BJ (cell line): Measurements from ENCODE around the gene KRTAP10-3. TPM values are rescaled to one million over a fixed set of nuclear protein-coding genes. Genes with fewer than 3 reads are reported as not detected.
"Not testable (repeated sequence)": the region's sequence is repeated elsewhere in the genome, so short reads cannot be mapped to it uniquely, and the experiment has no call there.

Experiments used
- CTCF ChIA-PET: fragments of 350-600 bp; formaldehyde crosslinking; extraction: SDS; loops from one replicate; lab custom pipeline; 2021; ENCODE audit warnings: antibody characterized with exemption, inconsistent platforms; lab: Yijun Ruan, JAX
- POLR2A ChIA-PET: fragments of 300-600 bp; sonication (Branson Sonifier 250); formaldehyde crosslinking; extraction: SDS; loops from one replicate; lab custom pipeline; 2021; ENCODE audit warnings: antibody characterized with exemption; lab: Charles Lee
- DNase-seq: peaks from one replicate; pipeline ENCODE4 v3.0.0-alpha.2; 2011; ENCODE audit warnings: low read depth
- H3K27me3 ChIP-seq: 2 replicates; pipeline ENCODE4 v1.6.0; 2011; ENCODE audit warnings: low read length; ENCODE audit not compliant: control insufficient read depth, insufficient read depth
- H3K36me3 ChIP-seq: 2 replicates; pipeline ENCODE4 v1.5.1; 2011; ENCODE audit warnings: low read length; ENCODE audit not compliant: control insufficient read depth, insufficient read depth
- H3K4me3 ChIP-seq: 2 replicates; pipeline ENCODE4 v1.5.1; 2011; ENCODE audit warnings: low read depth, mild to moderate bottlenecking, control low read depth, low read length
- CTCF ChIP-seq: IDR thresholded peaks from 2 replicates; pipeline ENCODE4 v1.5.1; 2011; ENCODE audit warnings: low read depth, mild to moderate bottlenecking, control low read depth, inconsistent platforms, low read length, moderate library complexity; ENCODE audit not compliant: insufficient read depth
- polyA plus RNA-seq: library from polyadenylated mRNA; depleted of rRNA; stranded (reverse); fragments of >200 nt; gene quantifications from 2 replicates; pipeline ENCODE4 v1.2.3, GENCODE V29; 2011

The KRTAP10-3 gene
- polyA plus RNA-seq, 1 experiment, result not detected

GRCh38 chr21:44576025-44576420, 17.4 kb upstream of the KRTAP10-3 start:
- ChIA-PET CTCF (no interaction called here), POLR2A (no interaction called here)
- no peak overlapping the region for H3K4me3 ChIP-seq
- DNase-seq, result no peak
- TF ChIP-seq CTCF, result no peak
- H3K36me3 ChIP-seq, result no peaks in the 10 kb centered on the region
- no peaks in the 10 kb centered on the region for H3K27me3 ChIP-seq

- ChIA-PET CTCF (interaction anchor here (1.2 kb wide), 1 partner anchor 9 kb away, joined by 3 read pairs; no protein-coding TSS in a partner anchor), POLR2A (no interaction called here)
- TF ChIP-seq CTCF, result no peak
- no peak for DNase-seq
- Histone ChIP-seq H3K36me3 (no peaks in the 10 kb centered on the region), H3K4me3 (no peak overlapping the region), H3K27me3 (no peaks in the 10 kb centered on the region)
Measured at GRCh38 chr21:44575307-44576024, 16.9 kb upstream of the KRTAP10-3 start.

- no peak for TF ChIP-seq CTCF
- Histone ChIP-seq H3K4me3 (no peak overlapping the region), H3K36me3 (no peaks in the 10 kb centered on the region), H3K27me3 (no peaks in the 10 kb centered on the region)
- CTCF ChIA-PET, result interaction anchor here (1.2 kb wide), 1 partner anchor 10 kb away, joined by 3 read pairs; no protein-coding TSS in a partner anchor
- DNase-seq, result no peak
- POLR2A ChIA-PET, result no interaction called here
Measured at GRCh38 chr21:44574457-44575306, 16.1 kb upstream of the KRTAP10-3 start.

GRCh38 chr21:44573630-44574456, 15.2 kb upstream of the KRTAP10-3 start, which contains the start of gene KRTAP10-4:
TSS of gene KRTAP10-4 (plus strand) at chr21:44573729. CDS start at chr21:44573759, 30 bp downstream.
- H3K27me3 ChIP-seq, POLR2A ChIA-PET, H3K36me3 ChIP-seq, H3K4me3 ChIP-seq, DNase-seq: not testable (repeated sequence)
- CTCF ChIA-PET, result interaction anchor here (0.7 to 1.2 kb wide), 2 partner anchors 11 to 37 kb away, joined by 3 read pairs; no protein-coding TSS in a partner anchor

- Histone ChIP-seq H3K27me3 (no peaks in the 10 kb centered on the region), H3K36me3 (no peaks in the 10 kb centered on the region), H3K4me3 (no peak overlapping the region)
- DNase-seq, result no peak
- ChIA-PET POLR2A (no interaction called here), CTCF (interaction anchor here (0.7 kb wide), 1 partner anchor 36 kb away, joined by 3 read pairs; no protein-coding TSS in a partner anchor)
- no peak for TF ChIP-seq CTCF
Measured at GRCh38 chr21:44572959-44573583, 14.5 kb upstream of the KRTAP10-3 start.
